ENCODE data around the gene NALCN.

- TF ChIP-seq CTCF (IDR thresholded peaks at IDR 0.05) (no peak), POLR2A (IDR thresholded peaks at IDR 0.05) (no peak)
Measured at GRCh38 chr13:101425156-101425471, 8.8 kb upstream of the NALCN start.

All from ovary (tissue), 3 donors.